ENCODE results near the gene EYS.
"Not testable (repeated sequence)": the region's sequence is repeated elsewhere in the genome, so short reads cannot be mapped to it uniquely, and the experiment has no call there.

Gene EYS

GRCh38 chr6:64477391-64477790 is 1229.6 kb downstream of the EYS start:
- peak in 1 of 2 experiments; percentile 1 for DNase-seq (ENCODE audit: low read depth in 2 of 2)

GRCh38 chr6:64476935-64477334 is 1230.1 kb downstream of the EYS start:
- DNase-seq (ENCODE audit: low read depth in 2 of 2) = no peak

GRCh38 chr6:64469405-64469804 is 1237.6 kb downstream of the EYS start:
- DNase-seq (ENCODE audit: low read depth in 2 of 2) = not testable (repeated sequence)

- no peak for DNase-seq (ENCODE audit: low read depth in 2 of 2)
These were observed 1239.4 kb downstream of the EYS start for GRCh38 chr6:64467656-64468055.

- DNase-seq (ENCODE audit: low read depth in 2 of 2) = no peak
These were observed 1247.5 kb downstream of the EYS start for GRCh38 chr6:64459411-64459944.

GRCh38 chr6:64448101-64448500 is 1258.9 kb downstream of the EYS start:
- DNase-seq (ENCODE audit: low read depth in 2 of 2) = not testable (repeated sequence)

- no peak for DNase-seq (ENCODE audit: low read depth in 2 of 2)
These were observed 1262.0 kb downstream of the EYS start for GRCh38 chr6:64445038-64445437.

GRCh38 chr6:64439274-64439673 is 1267.8 kb downstream of the EYS start:
- no peak for DNase-seq (ENCODE audit: low read depth in 2 of 2)

GRCh38 chr6:64437996-64438395 is 1269.0 kb downstream of the EYS start:
- no peak for DNase-seq (ENCODE audit: low read depth in 2 of 2)

GRCh38 chr6:64429926-64430325 is 1277.1 kb downstream of the EYS start:
- DNase-seq (ENCODE audit: low read depth in 2 of 2) = no peak

- no peak for DNase-seq (ENCODE audit: low read depth in 2 of 2)
These were observed 1278.8 kb downstream of the EYS start for GRCh38 chr6:64428186-64428585.

GRCh38 chr6:64415926-64416325 is 1291.1 kb downstream of the EYS start:
- DNase-seq (ENCODE audit: low read depth in 2 of 2) = peak; percentile 19 to 26

GRCh38 chr6:64411226-64411625 is 1295.8 kb downstream of the EYS start:
- DNase-seq (ENCODE audit: low read depth in 2 of 2) = no peak

GRCh38 chr6:64409948-64410347 is 1297.1 kb downstream of the EYS start:
- no peak for DNase-seq (ENCODE audit: low read depth in 2 of 2)

GRCh38 chr6:64404396-64404795 is 1302.6 kb downstream of the EYS start:
- no peak for DNase-seq (ENCODE audit: low read depth in 2 of 2)

- no peak for DNase-seq (ENCODE audit: low read depth in 2 of 2)
These were observed 1323.7 kb downstream of the EYS start for GRCh38 chr6:64383277-64383676.

- DNase-seq (ENCODE audit: low read depth in 2 of 2) = no peak
These were observed 1330.6 kb downstream of the EYS start for GRCh38 chr6:64376394-64376793.

- no peak for DNase-seq (ENCODE audit: low read depth in 2 of 2)
These were observed 1349.6 kb downstream of the EYS start for GRCh38 chr6:64357430-64357829.

- DNase-seq (ENCODE audit: low read depth in 2 of 2) = no peak
These were observed 1359.6 kb downstream of the EYS start for GRCh38 chr6:64347411-64347810.

- DNase-seq (ENCODE audit: low read depth in 2 of 2) = no peak
These were observed 1371.8 kb downstream of the EYS start for GRCh38 chr6:64335195-64335594.

- no peak for DNase-seq (ENCODE audit: low read depth in 2 of 2)
These were observed 1372.4 kb downstream of the EYS start for GRCh38 chr6:64334636-64335035.

GRCh38 chr6:64330694-64331307 is 1376.2 kb downstream of the EYS start:
- DNase-seq (ENCODE audit: low read depth in 2 of 2) = peak; percentile 15 to 20

GRCh38 chr6:64326939-64327338 is 1380.1 kb downstream of the EYS start:
- DNase-seq (ENCODE audit: low read depth in 2 of 2) = no peak

- DNase-seq (ENCODE audit: low read depth in 2 of 2) = no peak
These were observed 1381.9 kb downstream of the EYS start for GRCh38 chr6:64325093-64325492.

Data from fibroblast of skin of left biceps (primary cell).